ENCODE results near the gene PCNX3. TPM values are rescaled to one million over a fixed set of nuclear protein-coding genes. Genes with fewer than 3 reads are reported as not detected.
A peak's percentile ranks its signal among the peaks of the same experiment; 100 is the strongest.

The PCNX3 gene
- total and polyA plus RNA-seq, 2 donors (not counting 3 experiments of a cell fraction or from before 2014, with no cell fraction given): 42.6 to 53.9 TPM

DNA sequence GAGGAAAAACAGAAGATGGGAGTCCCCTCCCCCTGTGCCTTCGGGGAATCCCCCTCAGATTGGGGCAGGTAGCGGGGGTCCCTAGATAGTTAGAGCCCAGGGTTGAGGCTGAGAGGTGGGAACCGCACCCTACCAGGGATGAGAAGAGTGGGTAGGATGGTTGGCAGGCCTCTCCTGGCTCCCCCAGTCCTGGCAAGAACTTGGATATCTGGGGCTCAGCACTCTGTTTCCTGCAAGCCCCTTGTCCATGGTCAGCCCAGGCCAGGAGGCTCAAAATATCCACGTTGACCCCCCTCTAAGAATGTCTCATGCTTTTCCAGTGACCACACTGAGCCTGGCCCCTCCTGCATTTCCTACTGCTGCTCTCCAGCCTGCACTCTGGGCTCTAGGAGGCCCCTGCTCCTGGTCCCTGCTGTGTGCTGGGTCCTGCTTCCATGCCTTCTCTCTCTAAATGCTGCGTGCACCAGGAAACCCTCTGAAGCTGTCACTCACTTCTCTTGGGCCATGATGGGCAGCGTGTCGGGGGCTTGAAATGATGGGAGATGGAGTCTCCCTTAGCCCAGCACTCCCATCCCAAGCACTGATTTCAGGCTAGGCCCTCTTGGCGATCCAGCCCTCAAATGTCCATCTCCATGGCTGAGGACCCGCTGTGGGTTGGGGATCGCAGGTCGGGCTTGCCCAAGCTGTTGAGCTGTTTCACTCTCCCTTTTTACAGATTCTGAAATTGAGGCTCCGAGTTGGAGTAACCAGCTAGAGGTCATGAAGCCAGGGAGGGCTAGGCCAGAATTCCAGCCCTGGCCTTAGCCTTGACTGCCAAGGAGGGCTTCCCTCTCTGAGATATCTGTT, 3.6 kb upstream of the PCNX3 start:
- Histone ChIP-seq H3K4me1 (ENCODE audit: control insufficient read depth, extremely low read depth, insufficient read depth, low read length) (peaks cover 61% of the 10 kb centered on the region), H3K9ac (replicated peaks; ENCODE audit: extremely low read depth, insufficient read depth, low read length) (peak overlapping the region; percentile 69), H3K27me3 (ENCODE audit: control insufficient read depth in 2 of 2, insufficient read depth in 2 of 2, low read length in 2 of 2) (no peaks in the 10 kb centered on the region), H4K20me1 (replicated peaks; ENCODE audit: control insufficient read depth, extremely low read depth, insufficient read depth, low read length) (no peaks in the 10 kb centered on the region), H3K4me3 (replicated peaks in 1 of 3; ENCODE audit: insufficient read depth in 1 of 3, low read depth in 1 of 3, low read length in 3 of 3) (peak overlapping the region; percentile 81 to 87 (median 81)), H3K27ac (ENCODE audit: insufficient read depth, low read depth, low read length) (peak overlapping the region; percentile 85), H3K4me2 (ENCODE audit: insufficient read depth, low read length) (peak overlapping the region; percentile 88), H3K36me3 (ENCODE audit: control insufficient read depth in 2 of 2, extremely low read depth in 1 of 2, insufficient read depth in 2 of 2, low read length in 2 of 2) (peaks cover 4 to 23% of the 10 kb centered on the region in 2 experiments), H3K9me1 (replicated peaks; ENCODE audit: control insufficient read depth, extremely low read depth, insufficient read depth, low read length) (no peaks in the 10 kb centered on the region), H2AFZ (ENCODE audit: low read depth, low read length) (no peak overlapping the region), H3K9me3 (replicated peaks; ENCODE audit: control insufficient read depth, insufficient read depth, low read length) (no peaks in the 10 kb centered on the region), H3K79me2 (ENCODE audit: control insufficient read depth, insufficient read depth, low read length) (peaks cover 72% of the 10 kb centered on the region)
- no TSS peak for BruUV-seq (replicated peaks)
- POLR2A ChIA-PET: no interaction called here
- dilution Hi-C loops (cut with MboI; ENCODE audit: extremely low pct_ligation_motif_present, low sequenced_read_pairs) (no loop called here), intact Hi-C loops (cut with micrococcal nuclease) (loop anchor here (1.0 kb wide), 2 partner anchors 12 to 40 kb away; partner anchors contain the start of gene FAM89B)
- CTCF ChIA-PET: interaction anchor here (1.6 to 6.2 kb wide), 4 partner anchors 17 to 26 kb away, joined by 4 to 54 read pairs (median 5); partner anchors contain the start of genes KCNK7 and SIPA1
- DNase-seq (ENCODE audit: low read depth, low spot score): peak; percentile 84
- TF ChIP-seq POLR2AphosphoS5 (IDR thresholded peaks at IDR 0.05; ENCODE audit: insufficient read depth, low read depth, low read length): no peak
- TF ChIP-seq MAX (IDR thresholded peaks at IDR 0.05; ENCODE audit: insufficient read depth, insufficient read length): no peak
- no peak for TF ChIP-seq GATA2 (IDR thresholded peaks at IDR 0.05; ENCODE audit: insufficient read depth, insufficient read length, low read depth, low read length)
- TF ChIP-seq POLR2A (IDR thresholded peaks at IDR 0.05; ENCODE audit: low read depth, low read length): peak; percentile 72
- FAIRE-seq: peak; percentile 58

GRCh38 chr11:65612691-65613090, 2.9 kb upstream of the PCNX3 start:
- H3K27ac ChIP-seq (ENCODE audit: insufficient read depth, low read depth, low read length): peak overlapping the region; percentile 85
- H3K27me3 ChIP-seq (ENCODE audit: control insufficient read depth in 2 of 2, insufficient read depth in 2 of 2, low read length in 2 of 2): no peaks in the 10 kb centered on the region
- no peak for TF ChIP-seq MYC (IDR thresholded peaks at IDR 0.05; ENCODE audit: low read depth, low read length)
- TF ChIP-seq JUN (IDR thresholded peaks at IDR 0.05; ENCODE audit: borderline replicate concordance, insufficient read depth, insufficient read length, low read depth): no peak
- TF ChIP-seq POLR2AphosphoS5 (IDR thresholded peaks at IDR 0.05; ENCODE audit: insufficient read depth, low read depth, low read length): no peak
- no peak for TF ChIP-seq GATA2 (IDR thresholded peaks at IDR 0.05; ENCODE audit: insufficient read depth, insufficient read length, low read depth, low read length)
- TF ChIP-seq POLR2A (IDR thresholded peaks at IDR 0.05; ENCODE audit: low read depth, low read length): no peak
- no peak for TF ChIP-seq FOS (IDR thresholded peaks at IDR 0.05; ENCODE audit: borderline replicate concordance, insufficient read depth, low read length)
- TF ChIP-seq MAX (IDR thresholded peaks at IDR 0.05; ENCODE audit: insufficient read depth, insufficient read length): no peak
- no peak for TF ChIP-seq EZH2 (IDR thresholded peaks at IDR 0.05; ENCODE audit: borderline replicate concordance, low read depth, low read length, severe bottlenecking)
- TF ChIP-seq, protein P1, sequence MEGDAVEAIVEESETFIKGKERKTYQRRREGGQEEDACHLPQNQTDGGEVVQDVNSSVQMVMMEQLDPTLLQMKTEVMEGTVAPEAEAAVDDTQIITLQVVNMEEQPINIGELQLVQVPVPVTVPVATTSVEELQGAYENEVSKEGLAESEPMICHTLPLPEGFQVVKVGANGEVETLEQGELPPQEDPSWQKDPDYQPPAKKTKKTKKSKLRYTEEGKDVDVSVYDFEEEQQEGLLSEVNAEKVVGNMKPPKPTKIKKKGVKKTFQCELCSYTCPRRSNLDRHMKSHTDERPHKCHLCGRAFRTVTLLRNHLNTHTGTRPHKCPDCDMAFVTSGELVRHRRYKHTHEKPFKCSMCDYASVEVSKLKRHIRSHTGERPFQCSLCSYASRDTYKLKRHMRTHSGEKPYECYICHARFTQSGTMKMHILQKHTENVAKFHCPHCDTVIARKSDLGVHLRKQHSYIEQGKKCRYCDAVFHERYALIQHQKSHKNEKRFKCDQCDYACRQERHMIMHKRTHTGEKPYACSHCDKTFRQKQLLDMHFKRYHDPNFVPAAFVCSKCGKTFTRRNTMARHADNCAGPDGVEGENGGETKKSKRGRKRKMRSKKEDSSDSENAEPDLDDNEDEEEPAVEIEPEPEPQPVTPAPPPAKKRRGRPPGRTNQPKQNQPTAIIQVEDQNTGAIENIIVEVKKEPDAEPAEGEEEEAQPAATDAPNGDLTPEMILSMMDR (IDR thresholded peaks at IDR 0.05; ENCODE audit: extremely low read depth in 1 of 2, insufficient read depth in 1 of 2, low read depth in 1 of 2, low read length in 2 of 2): no peak
- ChIA-PET POLR2A (no interaction called here), CTCF (interaction anchor here (1.6 to 6.2 kb wide), 3 partner anchors 18 to 25 kb away, joined by 5 to 54 read pairs (median 5); partner anchors contain the start of genes KCNK7 and SIPA1)
- H3K9ac ChIP-seq (replicated peaks; ENCODE audit: extremely low read depth, insufficient read depth, low read length): peak overlapping the region; percentile 69
- no peak for DNase-seq (ENCODE audit: low read depth, low spot score)
- intact Hi-C loops (cut with micrococcal nuclease): no loop called here
- peak overlapping the region; percentile 88 for H3K4me2 ChIP-seq (ENCODE audit: insufficient read depth, low read length)
- no peak overlapping the region for H2AFZ ChIP-seq (ENCODE audit: low read depth, low read length)
- no peaks in the 10 kb centered on the region for H3K9me3 ChIP-seq (replicated peaks; ENCODE audit: control insufficient read depth, insufficient read depth, low read length)
- no TSS peak for BruUV-seq (replicated peaks)
- no peaks in the 10 kb centered on the region for H4K20me1 ChIP-seq (replicated peaks; ENCODE audit: control insufficient read depth, extremely low read depth, insufficient read depth, low read length)
- no peak for FAIRE-seq
- H3K9me1 ChIP-seq (replicated peaks; ENCODE audit: control insufficient read depth, extremely low read depth, insufficient read depth, low read length): no peaks in the 10 kb centered on the region
- peaks cover 1 to 23% of the 10 kb centered on the region in 2 experiments for H3K36me3 ChIP-seq (ENCODE audit: control insufficient read depth in 2 of 2, extremely low read depth in 1 of 2, insufficient read depth in 2 of 2, low read length in 2 of 2)
- peaks cover 79% of the 10 kb centered on the region for H3K79me2 ChIP-seq (ENCODE audit: control insufficient read depth, insufficient read depth, low read length)
- dilution Hi-C loops (cut with MboI; ENCODE audit: extremely low pct_ligation_motif_present, low sequenced_read_pairs): no loop called here
- peaks cover 57% of the 10 kb centered on the region for H3K4me1 ChIP-seq (ENCODE audit: control insufficient read depth, extremely low read depth, insufficient read depth, low read length)
- peak overlapping the region; percentile 81 to 87 (median 81) for H3K4me3 ChIP-seq (replicated peaks in 1 of 3; ENCODE audit: insufficient read depth in 1 of 3, low read depth in 1 of 3, low read length in 3 of 3)
